PFSK-1 (cell line): ENCODE results near the gene NOD2.

ENCODE experiments used
- POLR2AphosphoS5 ChIP-seq: IDR thresholded peaks from 2 replicates; pipeline ENCODE4 v1.6.1; 2012; ENCODE audit warnings: low read depth, mild to moderate bottlenecking, control low read depth, low read length, moderate library complexity
- REST ChIP-seq, 2 experiments: IDR thresholded peaks; 2 replicates each; pipeline versions ENCODE4 v1.6.1 to v1.8.0; 2011 to 2012; ENCODE audit warnings: low read depth in 2 of 2, low read length in 2 of 2, control low read depth in 1 of 2, inconsistent platforms in 1 of 2, mild to moderate bottlenecking in 1 of 2, moderate library complexity in 1 of 2; ENCODE audit not compliant: insufficient read depth in 1 of 2
- SIN3A ChIP-seq: IDR thresholded peaks from 2 replicates; pipeline ENCODE4 v1.6.1; 2012; ENCODE audit warnings: mild to moderate bottlenecking, low read length, moderate library complexity, borderline replicate concordance; ENCODE audit not compliant: insufficient read depth
- TAF1 ChIP-seq: IDR thresholded peaks from 2 replicates; pipeline ENCODE4 v1.6.1; 2012; ENCODE audit warnings: low read length, control low read depth, borderline replicate concordance; ENCODE audit not compliant: insufficient read depth

DNA sequence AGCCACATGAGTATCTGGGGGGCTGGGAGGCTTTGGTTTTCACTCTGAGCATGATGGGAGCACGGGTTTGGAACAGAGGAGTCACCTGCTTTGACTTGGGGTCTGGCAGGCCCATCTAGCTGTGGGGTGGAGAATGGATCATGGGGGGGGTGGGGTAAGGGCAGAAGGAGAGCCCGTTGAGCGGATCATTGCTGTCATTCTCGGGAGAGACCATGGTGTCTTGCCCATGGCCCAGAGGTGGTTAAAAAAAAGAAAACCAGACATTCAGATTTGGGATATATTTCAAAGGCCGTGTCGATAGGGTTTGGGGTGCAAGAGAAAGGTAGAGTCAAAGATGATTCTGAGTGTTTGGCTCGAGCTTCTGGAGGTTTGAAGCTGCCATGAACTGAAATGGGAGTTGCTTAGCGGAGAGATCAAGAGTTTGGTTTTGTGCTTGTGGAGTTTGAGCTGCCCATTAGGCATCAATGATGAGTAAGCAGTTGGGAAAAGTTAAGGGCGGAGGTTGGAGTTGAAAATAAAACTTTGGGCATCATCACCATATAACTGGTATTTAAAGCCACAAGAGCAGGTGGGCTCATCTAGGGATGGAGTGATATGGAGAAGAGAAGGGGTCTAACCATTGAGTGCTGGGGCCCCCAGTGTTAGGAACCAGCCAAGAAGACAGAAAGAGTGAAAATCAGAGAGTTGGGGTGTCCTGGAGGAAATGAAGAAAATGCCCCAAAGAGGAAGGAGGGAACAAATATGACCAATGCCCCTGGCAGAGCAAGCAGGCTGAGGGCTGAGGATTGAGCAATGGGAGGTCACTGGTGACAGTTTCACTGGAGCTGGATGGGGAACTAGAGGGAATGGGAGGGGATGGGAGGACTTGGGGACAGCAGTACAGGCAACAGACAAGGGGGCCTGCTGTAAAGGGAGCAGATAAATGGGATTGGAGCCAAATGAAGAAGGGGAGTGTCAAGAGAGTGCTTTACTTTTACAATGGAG is 1.9 kb downstream of the NOD2 start:
- TF ChIP-seq SIN3A (no peak), POLR2AphosphoS5 (no peak), REST (IDR thresholded peaks at IDR 0.05; ENCODE audit: insufficient read depth in 1 of 2, low read depth in 2 of 2, low read length in 2 of 2) (no peak), TAF1 (no peak)
